Activated CD4-positive, alpha-beta T cell treated with anti-CD3 and anti-CD28 coated beads, Interleukin-2, amount 10 ng/mL, durations not matched to agents 7 days and 5 days (primary cell): ENCODE data around the gene RHBDD1. TPM values are rescaled to one million over a fixed set of nuclear protein-coding genes. Genes with fewer than 3 reads are reported as not detected.
A peak's percentile ranks its signal among the peaks of the same experiment; 100 is the strongest.
"Not testable (repeated sequence)": the region's sequence is repeated elsewhere in the genome, so short reads cannot be mapped to it uniquely, and the experiment has no call there.

ENCODE experiments used
- CTCF ChIA-PET: fragments of 350-600 bp; sonication (Branson Sonifier 250); formaldehyde crosslinking; loops from one replicate; lab custom pipeline; 2021; ENCODE audit warnings: antibody characterized with exemption; lab: Charles Lee
- POLR2A ChIA-PET: fragments of 350-600 bp; sonication (Branson Sonifier 250); formaldehyde crosslinking; loops from one replicate; lab custom pipeline; 2021; ENCODE audit warnings: antibody characterized with exemption; lab: Charles Lee
- DNase-seq: peaks from one replicate; pipeline ENCODE4 v3.0.0-alpha.2; 2020
- H3K27ac Mint-ChIP-seq: one replicate; pipeline ENCODE4 v1.8.0; 2021; ENCODE audit warnings: mild to moderate bottlenecking, moderate library complexity, mixed read lengths
- H3K27me3 Mint-ChIP-seq: one replicate; pipeline ENCODE4 v1.8.0; 2021; ENCODE audit warnings: mixed read lengths
- H3K36me3 Mint-ChIP-seq: one replicate; pipeline ENCODE4 v1.8.0; 2021; ENCODE audit warnings: low read depth, mixed read lengths
- H3K4me1 Mint-ChIP-seq: one replicate; pipeline ENCODE4 v1.8.0; 2021; ENCODE audit warnings: mixed read lengths
- H3K4me3 Mint-ChIP-seq: one replicate; pipeline ENCODE4 v1.8.0; 2021; ENCODE audit warnings: mild to moderate bottlenecking, moderate library complexity, mixed read lengths
- H3K9me3 Mint-ChIP-seq: one replicate; pipeline ENCODE4 v1.8.0; 2021; ENCODE audit warnings: mixed read lengths
- total RNA-seq, 2 experiments: library from RNA; stranded (reverse); gene quantifications; one replicate each; pipeline ENCODE4 v1.2.3, GENCODE V29; 2021

Gene RHBDD1
- total RNA-seq, 2 experiments from 2014 or later: 35.5 to 45.9 TPM

GRCh38 chr2:226802573-226802972, 33.3 kb upstream of the RHBDD1 start:
- peak; percentile 55 for DNase-seq
- Mint-ChIP-seq H3K27ac (no peak overlapping the region), H3K27me3 (peaks cover 20% of the 10 kb centered on the region), H3K4me3 (no peak overlapping the region), H3K9me3 (no peaks in the 10 kb centered on the region), H3K4me1 (peaks cover 28% of the 10 kb centered on the region), H3K36me3 (no peaks in the 10 kb centered on the region)
- ChIA-PET POLR2A (no interaction called here), CTCF (interaction anchor here (0.5 to 1.8 kb wide), 19 partner anchors 9 to 1746 kb away, joined by 3 to 9 read pairs (median 3); partner anchors contain the start of gene RHBDD1)

- no peak overlapping the region for H3K27ac Mint-ChIP-seq
- no peaks in the 10 kb centered on the region for H3K36me3 Mint-ChIP-seq
- POLR2A ChIA-PET: no interaction called here
- CTCF ChIA-PET: interaction anchor here (0.9 to 1.8 kb wide), 8 partner anchors 8 to 914 kb away, joined by 3 to 9 read pairs (median 4); partner anchors contain the start of gene RHBDD1
- no peak for DNase-seq
- peaks cover 21% of the 10 kb centered on the region for H3K4me1 Mint-ChIP-seq
- H3K4me3 Mint-ChIP-seq: no peak overlapping the region
- peaks cover 26% of the 10 kb centered on the region for H3K27me3 Mint-ChIP-seq
- H3K9me3 Mint-ChIP-seq: no peaks in the 10 kb centered on the region
Observed at GRCh38 chr2:226803410-226803809, 32.4 kb upstream of the RHBDD1 start.

- ChIA-PET POLR2A (no interaction called here), CTCF (no interaction called here)
- no peak for DNase-seq
- H3K4me1 Mint-ChIP-seq: no peaks in the 10 kb centered on the region
- no peaks in the 10 kb centered on the region for H3K9me3 Mint-ChIP-seq
- H3K27me3 Mint-ChIP-seq: peaks cover 22% of the 10 kb centered on the region
- H3K36me3 Mint-ChIP-seq: no peaks in the 10 kb centered on the region
- no peak overlapping the region for H3K27ac Mint-ChIP-seq
- no peak overlapping the region for H3K4me3 Mint-ChIP-seq
Observed at GRCh38 chr2:226813148-226813701, 22.6 kb upstream of the RHBDD1 start.

GRCh38 chr2:226818930-226819329, 16.9 kb upstream of the RHBDD1 start:
- ChIA-PET CTCF (no interaction called here), POLR2A (no interaction called here)
- peaks cover 1% of the 10 kb centered on the region for H3K36me3 Mint-ChIP-seq
- H3K4me1 Mint-ChIP-seq: no peaks in the 10 kb centered on the region
- no peak for DNase-seq
- peaks cover 4% of the 10 kb centered on the region for H3K9me3 Mint-ChIP-seq
- H3K27ac Mint-ChIP-seq: no peak overlapping the region
- H3K27me3 Mint-ChIP-seq: peaks cover 12% of the 10 kb centered on the region
- H3K4me3 Mint-ChIP-seq: no peak overlapping the region

- DNase-seq: no peak
- POLR2A ChIA-PET: no interaction called here
- no peaks in the 10 kb centered on the region for H3K27me3 Mint-ChIP-seq
- H3K27ac Mint-ChIP-seq: no peak overlapping the region
- CTCF ChIA-PET: interaction anchor here (1.1 kb wide), 1 partner anchor 23 kb away, joined by 3 read pairs; no protein-coding TSS in a partner anchor
- H3K9me3 Mint-ChIP-seq: peaks cover 4% of the 10 kb centered on the region
- no peak overlapping the region for H3K4me3 Mint-ChIP-seq
- no peaks in the 10 kb centered on the region for H3K4me1 Mint-ChIP-seq
- H3K36me3 Mint-ChIP-seq: peaks cover 1% of the 10 kb centered on the region
Observed at GRCh38 chr2:226825056-226825455, 10.8 kb upstream of the RHBDD1 start.

GRCh38 chr2:226828191-226828590, 7.7 kb upstream of the RHBDD1 start:
- Mint-ChIP-seq H3K4me3 (no peak overlapping the region), H3K9me3 (peaks cover 4% of the 10 kb centered on the region), H3K36me3 (peaks cover 16% of the 10 kb centered on the region), H3K4me1 (peaks cover 10% of the 10 kb centered on the region), H3K27me3 (no peaks in the 10 kb centered on the region), H3K27ac (no peak overlapping the region)
- no peak for DNase-seq
- POLR2A ChIA-PET: no interaction called here
- CTCF ChIA-PET: no interaction called here

GRCh38 chr2:226829721-226830631, 5.9 kb upstream of the RHBDD1 start:
- CTCF ChIA-PET: interaction anchor here (0.7 to 1.6 kb wide), 2 partner anchors 8 to 27 kb away, joined by 3 read pairs; no protein-coding TSS in a partner anchor
- H3K4me1 Mint-ChIP-seq: peaks cover 22% of the 10 kb centered on the region

GRCh38 chr2:226831266-226831665, 4.6 kb upstream of the RHBDD1 start:
- H3K27ac Mint-ChIP-seq: no peak overlapping the region
- DNase-seq: no peak
- H3K36me3 Mint-ChIP-seq: peaks cover 19% of the 10 kb centered on the region
- peaks cover 24% of the 10 kb centered on the region for H3K4me1 Mint-ChIP-seq
- POLR2A ChIA-PET: no interaction called here
- no peaks in the 10 kb centered on the region for H3K9me3 Mint-ChIP-seq
- H3K4me3 Mint-ChIP-seq: no peak overlapping the region
- H3K27me3 Mint-ChIP-seq: no peaks in the 10 kb centered on the region
- CTCF ChIA-PET: no interaction called here

More at GRCh38 chr2:226829721-226830631, 5.9 kb upstream of the RHBDD1 start:
- POLR2A ChIA-PET: no interaction called here
- Mint-ChIP-seq H3K4me3 (no peak overlapping the region), H3K36me3 (peaks cover 19% of the 10 kb centered on the region), H3K27ac (no peak overlapping the region), H3K27me3 (no peaks in the 10 kb centered on the region), H3K9me3 (no peaks in the 10 kb centered on the region)
- no peak for DNase-seq

GRCh38 chr2:226832061-226832460, 3.8 kb upstream of the RHBDD1 start:
- Mint-ChIP-seq H3K27ac (no peak overlapping the region), H3K36me3 (peaks cover 19% of the 10 kb centered on the region), H3K9me3 (no peaks in the 10 kb centered on the region), H3K27me3 (no peaks in the 10 kb centered on the region), H3K4me3 (no peak overlapping the region), H3K4me1 (peaks cover 28% of the 10 kb centered on the region)
- DNase-seq: no peak
- CTCF ChIA-PET: no interaction called here
- POLR2A ChIA-PET: no interaction called here

GRCh38 chr2:226834880-226835279, 974 bp upstream of the RHBDD1 start:
- Mint-ChIP-seq H3K27ac (peak overlapping the region; percentile 100), H3K4me3 (peak overlapping the region; percentile 97), H3K4me1 (peaks cover 53% of the 10 kb centered on the region), H3K36me3 (peaks cover 40% of the 10 kb centered on the region)
- ChIA-PET CTCF (interaction anchor here (0.8 to 2.0 kb wide), 5 partner anchors 13 to 47 kb away, joined by 3 to 7 read pairs (median 5); partner anchors contain the start of gene IRS1), POLR2A (interaction anchor here (0.6 kb wide), 1 partner anchor 1782 kb away, joined by 3 read pairs; no protein-coding TSS in a partner anchor)
- DNase-seq, H3K27me3 Mint-ChIP-seq, H3K9me3 Mint-ChIP-seq: not testable (repeated sequence)

GRCh38 chr2:226835420-226835795, 446 bp upstream of the RHBDD1 start:
- POLR2A ChIA-PET: interaction anchor here (0.6 kb wide), 2 partner anchors 139 to 1783 kb away, joined by 3 to 4 read pairs; no protein-coding TSS in a partner anchor
- DNase-seq: no peak
- peaks cover 58% of the 10 kb centered on the region for H3K4me1 Mint-ChIP-seq
- H3K4me3 Mint-ChIP-seq: peak overlapping the region; percentile 97
- no peaks in the 10 kb centered on the region for H3K27me3 Mint-ChIP-seq
- peak overlapping the region; percentile 100 for H3K27ac Mint-ChIP-seq
- H3K36me3 Mint-ChIP-seq: peaks cover 43% of the 10 kb centered on the region
- no peaks in the 10 kb centered on the region for H3K9me3 Mint-ChIP-seq
- CTCF ChIA-PET: interaction anchor here (0.8 to 2.0 kb wide), 5 partner anchors 14 to 48 kb away, joined by 3 to 7 read pairs (median 5); partner anchors contain the start of gene IRS1

- Mint-ChIP-seq H3K27me3 (no peaks in the 10 kb centered on the region), H3K36me3 (peaks cover 45% of the 10 kb centered on the region), H3K4me3 (peak overlapping the region; percentile 97), H3K27ac (peak overlapping the region; percentile 100), H3K9me3 (no peaks in the 10 kb centered on the region), H3K4me1 (peaks cover 64% of the 10 kb centered on the region)
- DNase-seq: no peak
- ChIA-PET CTCF (interaction anchor here (0.6 to 2.0 kb wide), 2 partner anchors 38 to 208 kb away, joined by 3 to 7 read pairs; partner anchors contain the start of gene IRS1), POLR2A (interaction anchor here (0.8 kb wide), 1 partner anchor 148 kb away, joined by 3 read pairs; no protein-coding TSS in a partner anchor)
Observed at GRCh38 chr2:226836548-226836885, 663 bp downstream of the RHBDD1 start.
